ENCODE measurements around the gene TCF7L1.

DNA sequence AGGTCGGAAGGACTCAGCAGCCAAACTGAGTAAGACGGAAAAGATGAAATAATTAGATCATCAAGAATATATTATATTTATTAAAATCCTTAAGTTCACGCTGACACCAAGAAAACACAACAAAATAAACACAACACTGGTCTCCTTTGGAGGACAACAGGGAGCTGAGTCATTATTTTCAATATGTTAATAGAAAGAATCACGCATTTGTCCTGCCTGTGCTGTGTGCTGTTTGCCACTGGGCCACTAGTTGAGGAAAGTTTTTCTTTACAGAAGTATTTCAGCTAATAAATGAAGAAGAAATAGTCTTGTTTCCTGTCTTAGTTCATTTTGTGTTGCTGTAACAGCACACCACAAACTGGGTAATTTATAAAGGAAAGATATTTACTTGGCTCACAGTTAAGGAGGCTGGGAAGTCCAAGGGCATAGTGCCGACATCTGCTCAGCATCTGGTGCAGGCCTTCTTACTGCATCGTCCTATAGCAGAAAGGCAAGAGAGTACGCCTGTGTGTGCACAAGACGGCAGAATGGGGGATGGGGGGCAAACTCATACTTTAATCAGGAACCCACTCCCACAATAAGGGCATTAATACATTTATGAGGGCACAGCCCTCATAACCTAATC is 88.0 kb downstream of the TCF7L1 start:
- no peak for TF ChIP-seq CTCF (IDR thresholded peaks at IDR 0.05)
- TF ChIP-seq TCF7L2 (IDR thresholded peaks at IDR 0.05; ENCODE audit: low read depth, low read length) = no peak
- TF ChIP-seq POLR2AphosphoS5 (IDR thresholded peaks at IDR 0.05; ENCODE audit: low read depth, low read length) = no peak

All from Panc1 (cell line).